ENCODE measurements around the gene KCNQ1OT1.

GRCh38 chr11:2691355-2691761, 8.4 kb downstream of the KCNQ1OT1 start:
- TF ChIP-seq CTCF (IDR thresholded peaks at IDR 0.05) = no peak
- no peak for TF ChIP-seq POLR2A (IDR thresholded peaks at IDR 0.05; ENCODE audit: low read depth)
- TF ChIP-seq POLR2AphosphoS5 (IDR thresholded peaks at IDR 0.05) = no peak
- TF ChIP-seq EP300 (IDR thresholded peaks at IDR 0.05) = no peak
